Measurements from ENCODE around the gene MISFA.
"Not testable (repeated sequence)": the region's sequence is repeated elsewhere in the genome, so short reads cannot be mapped to it uniquely, and the experiment has no call there.

The MISFA gene

GRCh38 chr11:18599739-18600230 is at the start of gene MISFA:
Gene MISFA, plus strand, starts transcription at chr11:18599789. Its CDS starts 140 bp downstream, at chr11:18599929.
- no peak for DNase-seq

- DNase-seq: no peak
Measured at GRCh38 chr11:18563090-18563730, 36.4 kb upstream of the MISFA start.

- DNase-seq: no peak
Measured at GRCh38 chr11:18564149-18564548, 35.4 kb upstream of the MISFA start.

GRCh38 chr11:18566406-18566805 is 33.2 kb upstream of the MISFA start:
- DNase-seq: no peak

- no peak for DNase-seq
Measured at GRCh38 chr11:18567081-18567480, 32.5 kb upstream of the MISFA start.

GRCh38 chr11:18575361-18575760 is 24.2 kb upstream of the MISFA start:
- DNase-seq: no peak

- DNase-seq: no peak
Measured at GRCh38 chr11:18578975-18579598, 20.5 kb upstream of the MISFA start.

- no peak for DNase-seq
Measured at GRCh38 chr11:18580113-18580766, 19.3 kb upstream of the MISFA start.

- no peak for DNase-seq
Measured at GRCh38 chr11:18581825-18582224, 17.8 kb upstream of the MISFA start.

GRCh38 chr11:18588297-18589252 is 11.0 kb upstream of the MISFA start, which contains the start of gene UEVLD:
Gene UEVLD, minus strand, starts transcription at chr11:18588734. Its CDS starts 80 bp downstream, at chr11:18588654.
- DNase-seq: peak; percentile 89

- no peak for DNase-seq
Measured at GRCh38 chr11:18590571-18590970, 9.0 kb upstream of the MISFA start.

- DNase-seq: not testable (repeated sequence)
Measured at GRCh38 chr11:18594088-18594487, 5.5 kb upstream of the MISFA start.

- no peak for DNase-seq
Measured at GRCh38 chr11:18594999-18595749, 4.4 kb upstream of the MISFA start.

GRCh38 chr11:18600915-18601569 is 1.5 kb downstream of the MISFA start:
- no peak for DNase-seq

GRCh38 chr11:18608376-18608775 is 8.8 kb downstream of the MISFA start:
- DNase-seq: peak; percentile 5

- no peak for DNase-seq
Measured at GRCh38 chr11:18611196-18611595, 11.6 kb downstream of the MISFA start.

GRCh38 chr11:18612394-18612793 is 12.8 kb downstream of the MISFA start:
- no peak for DNase-seq

GRCh38 chr11:18614667-18615066 is 15.1 kb downstream of the MISFA start:
- DNase-seq: no peak

GRCh38 chr11:18615628-18616392 is 16.2 kb downstream of the MISFA start:
- no peak for DNase-seq

GRCh38 chr11:18617688-18618341 is 18.2 kb downstream of the MISFA start:
- DNase-seq: no peak

Data from midbrain (tissue), 1 donor.